HT1080 (cell line): ENCODE results near the gene SOS1. TPM values are rescaled to one million over a fixed set of nuclear protein-coding genes. Genes with fewer than 3 reads are reported as not detected.

ENCODE experiments used
- DNase-seq: peaks from one replicate; pipeline ENCODE4 v3.0.0-alpha.2; 2015; ENCODE audit warnings: low read depth
- small RNA-seq: library from RNA; depleted of rRNA; stranded (forward); fragments of <200 nt; gene quantifications from one replicate; pipeline ENCODE3, GENCODE V24; 2014
- total RNA-seq: library from RNA; depleted of rRNA; stranded (reverse); fragments of >200 nt; shearing (Covaris generic); gene quantifications from 2 replicates; pipeline ENCODE4 v1.2.3, GENCODE V29; 2014; rRNA removed

SOS1 gene
- total RNA-seq, 1 experiment from 2014 or later = 11.4 TPM

GRCh38 chr2:38935568-38936172 is 185.2 kb downstream of the SOS1 start:
- peak; percentile 58 for DNase-seq

GRCh38 chr2:38934742-38935141 is 186.1 kb downstream of the SOS1 start:
- no peak for DNase-seq

- DNase-seq = no peak
Measured at GRCh38 chr2:38933653-38934052, 187.2 kb downstream of the SOS1 start.

- DNase-seq = no peak
Measured at GRCh38 chr2:38932586-38932985, 188.3 kb downstream of the SOS1 start.

Small RNA genes within 50 kb of the gene (small RNA-seq; reads per million reads assigned to genes)
- gene HSPE1P13 (not detected), gene RF00019 (not detected), gene RN7SL96P (not detected), gene RNU6-198P (not detected)

Other genes starting within 250 kb of the SOS1 start
- 13.1 and 13.8 TPM in 2 replicates for gene DHX57, start 245.1 kb downstream of the SOS1 start, total RNA-seq
- gene MORN2, start 245.1 kb downstream of the SOS1 start, total RNA-seq = 11.3 and 11.6 TPM in 2 replicates
- gene ARHGEF33, start 231.2 kb downstream of the SOS1 start, total RNA-seq = 0.80 TPM in 1 of 2 replicates, not detected in the other
- gene CDKL4, start 122.9 kb upstream of the SOS1 start, total RNA-seq = not detected in 2 replicates